ENCODE results near the gene DHRS2.

The DHRS2 gene

GRCh38 chr14:23693252-23693775 lies 57.1 kb downstream of the DHRS2 start:
- Histone ChIP-seq H3F3A (ENCODE audit: insufficient read depth) (no peaks in the 10 kb centered on the region), H3K9me3 (ENCODE audit: insufficient read depth, low read length) (no peaks in the 10 kb centered on the region), H3K79me2 (ENCODE audit: insufficient read depth, low read length) (no peaks in the 10 kb centered on the region), H3K9me2 (replicated peaks; ENCODE audit: insufficient read depth, low read length) (no peaks in the 10 kb centered on the region), H3K36me3 (ENCODE audit: low read length) (no peaks in the 10 kb centered on the region), H3K4me3 (ENCODE audit: insufficient read depth, low read length, poor library complexity, severe bottlenecking) (no peak overlapping the region), H3K4me2 (ENCODE audit: low read depth, low read length, poor library complexity, severe bottlenecking) (no peak overlapping the region), H4K20me1 (ENCODE audit: low read depth, low read length) (no peaks in the 10 kb centered on the region), H3K27me3 (ENCODE audit: low read length) (no peaks in the 10 kb centered on the region), H2AFZ (ENCODE audit: low read depth, low read length, severe bottlenecking) (no peak overlapping the region), H3K9ac (ENCODE audit: low read length) (no peak overlapping the region), H3K27ac (ENCODE audit: low read depth, low read length) (no peak overlapping the region)
- TF ChIP-seq EZH2phosphoT487 (conservative IDR thresholded peaks at IDR 0.05; ENCODE audit: low read length) (no peak), CTCF (IDR thresholded peaks at IDR 0.05; ENCODE audit: insufficient read depth, low read length, poor library complexity, severe bottlenecking) (no peak)

GRCh38 chr14:23694085-23694948 lies 58.2 kb downstream of the DHRS2 start:
- Histone ChIP-seq H3K4me3 (ENCODE audit: insufficient read depth, low read length, poor library complexity, severe bottlenecking) (no peak overlapping the region), H4K20me1 (ENCODE audit: low read depth, low read length) (no peaks in the 10 kb centered on the region), H3F3A (ENCODE audit: insufficient read depth) (no peaks in the 10 kb centered on the region), H3K9ac (ENCODE audit: low read length) (no peak overlapping the region), H3K9me2 (replicated peaks; ENCODE audit: insufficient read depth, low read length) (no peaks in the 10 kb centered on the region), H3K27ac (ENCODE audit: low read depth, low read length) (no peak overlapping the region), H3K36me3 (ENCODE audit: low read length) (no peaks in the 10 kb centered on the region), H3K79me2 (ENCODE audit: insufficient read depth, low read length) (no peaks in the 10 kb centered on the region), H2AFZ (ENCODE audit: low read depth, low read length, severe bottlenecking) (no peak overlapping the region), H3K4me2 (ENCODE audit: low read depth, low read length, poor library complexity, severe bottlenecking) (no peak overlapping the region), H3K9me3 (ENCODE audit: insufficient read depth, low read length) (no peaks in the 10 kb centered on the region), H3K27me3 (ENCODE audit: low read length) (no peaks in the 10 kb centered on the region)
- no peak for TF ChIP-seq CTCF (IDR thresholded peaks at IDR 0.05; ENCODE audit: insufficient read depth, low read length, poor library complexity, severe bottlenecking)
- TF ChIP-seq EZH2phosphoT487 (conservative IDR thresholded peaks at IDR 0.05; ENCODE audit: low read length) = no peak

Measured in SU-DHL-6 (cell line).